Right hindlimb (tissue), 1 donor: ENCODE data around the gene ZNF490.
"Not testable (repeated sequence)": the region's sequence is repeated elsewhere in the genome, so short reads cannot be mapped to it uniquely, and the experiment has no call there.

Experiments
- DNase-seq: peaks from one replicate; pipeline ENCODE4 v3.0.0-alpha.2; 2018

The ZNF490 gene

GRCh38 chr19:12621253-12622024, 10.8 kb upstream of the ZNF490 start:
- DNase-seq = not testable (repeated sequence)

GRCh38 chr19:12617646-12618045, 7.0 kb upstream of the ZNF490 start:
- no peak for DNase-seq

GRCh38 chr19:12611361-12611699, 717 bp upstream of the ZNF490 start:
- DNase-seq = peak; percentile 90

GRCh38 chr19:12607631-12608030, 3.0 kb downstream of the ZNF490 start:
- no peak for DNase-seq

GRCh38 chr19:12606796-12607195, 3.8 kb downstream of the ZNF490 start:
- no peak for DNase-seq

- DNase-seq = no peak
These were observed 6.9 kb downstream of the ZNF490 start for GRCh38 chr19:12603714-12604113.

GRCh38 chr19:12597594-12597993, 13.0 kb downstream of the ZNF490 start:
- DNase-seq = no peak

- DNase-seq = no peak
These were observed 13.6 kb downstream of the ZNF490 start for GRCh38 chr19:12596927-12597548.

- DNase-seq = no peak
These were observed 14.1 kb downstream of the ZNF490 start for GRCh38 chr19:12596485-12596884.

GRCh38 chr19:12581100-12581499, 29.5 kb downstream of the ZNF490 start:
- DNase-seq = no peak

- no peak for DNase-seq
These were observed 30.4 kb downstream of the ZNF490 start for GRCh38 chr19:12580180-12580694.

- no peak for DNase-seq
These were observed 32.0 kb downstream of the ZNF490 start for GRCh38 chr19:12578641-12579040.

GRCh38 chr19:12574036-12574435, 36.6 kb downstream of the ZNF490 start:
- DNase-seq = no peak

- DNase-seq = no peak
These were observed 42.7 kb downstream of the ZNF490 start for GRCh38 chr19:12567951-12568350.

- not testable (repeated sequence) for DNase-seq
These were observed 44.2 kb downstream of the ZNF490 start for GRCh38 chr19:12566380-12566779.

GRCh38 chr19:12564016-12564664, 46.5 kb downstream of the ZNF490 start:
- DNase-seq = peak; percentile 90

- no peak for DNase-seq
These were observed 55.1 kb downstream of the ZNF490 start for GRCh38 chr19:12555456-12555930.

- peak; percentile 99 for DNase-seq
These were observed 59.4 kb downstream of the ZNF490 start, which contains the start of gene ZNF564 for GRCh38 chr19:12551060-12551832. TSS of gene ZNF564 (minus strand) at chr19:12551482. CDS start at chr19:12551332, 150 bp downstream.

GRCh38 chr19:12546903-12547302, 63.7 kb downstream of the ZNF490 start:
- no peak for DNase-seq

GRCh38 chr19:12546068-12546467, 64.5 kb downstream of the ZNF490 start:
- no peak for DNase-seq

GRCh38 chr19:12545267-12545666, 65.3 kb downstream of the ZNF490 start:
- no peak for DNase-seq

GRCh38 chr19:12544401-12544876, 66.2 kb downstream of the ZNF490 start:
- no peak for DNase-seq

- DNase-seq = no peak
These were observed 66.8 kb downstream of the ZNF490 start for GRCh38 chr19:12543855-12544254.
